Stomach smooth muscle (tissue), 2 donors: Measurements from ENCODE around the gene PPP2R2B.

ENCODE experiments used
- H3K27ac ChIP-seq: one replicate; pipeline ENCODE4 v1.7.0; 2013; ENCODE audit warnings: mild to moderate bottlenecking, low read length, inconsistent platforms
- H3K27me3 ChIP-seq, 2 donors: one replicate each; pipeline ENCODE4 v1.7.0; 2013; ENCODE audit warnings: low read length in 2 of 2; ENCODE audit not compliant: insufficient read depth in 2 of 2, control insufficient read depth in 1 of 2
- H3K36me3 ChIP-seq, 2 donors: one replicate each; pipeline ENCODE4 v1.7.0; 2013; ENCODE audit warnings: low read length in 2 of 2; ENCODE audit not compliant: control insufficient read depth in 2 of 2, insufficient read depth in 2 of 2
- H3K4me1 ChIP-seq: one replicate; pipeline ENCODE4 v1.7.0; 2013; ENCODE audit warnings: low read length; ENCODE audit not compliant: control insufficient read depth, insufficient read depth
- H3K4me3 ChIP-seq, 2 donors: one replicate each; pipeline ENCODE4 v1.7.0; 2013; ENCODE audit warnings: low read length in 2 of 2
- H3K9ac ChIP-seq, 2 donors: one replicate each; pipeline ENCODE4 v1.7.0; 2013; ENCODE audit warnings: low read length in 2 of 2, mild to moderate bottlenecking in 1 of 2
- H3K9me3 ChIP-seq, 2 donors: one replicate each; pipeline ENCODE4 v1.7.0; 2013; ENCODE audit warnings: low read length in 2 of 2; ENCODE audit not compliant: control insufficient read depth in 2 of 2
- donor health status: healthy.
- donor health status: Pancreatic carcinoma.

The PPP2R2B gene

GRCh38 chr5:146862641-146863040 is 15.9 kb downstream of the PPP2R2B start:
- Histone ChIP-seq H3K27me3 (no peaks in the 10 kb centered on the region), H3K4me1 (no peaks in the 10 kb centered on the region), H3K36me3 (no peaks in the 10 kb centered on the region), H3K4me3 (no peak overlapping the region), H3K9me3 (no peaks in the 10 kb centered on the region), H3K9ac (no peak overlapping the region), H3K27ac (no peak overlapping the region)

- Histone ChIP-seq H3K27me3 (no peaks in the 10 kb centered on the region), H3K9me3 (no peaks in the 10 kb centered on the region), H3K4me1 (no peaks in the 10 kb centered on the region), H3K36me3 (no peaks in the 10 kb centered on the region), H3K4me3 (no peak overlapping the region), H3K27ac (no peak overlapping the region), H3K9ac (no peak overlapping the region)
Measured at GRCh38 chr5:146860213-146860893, 18.2 kb downstream of the PPP2R2B start.

- Histone ChIP-seq H3K36me3 (no peaks in the 10 kb centered on the region), H3K9me3 (no peaks in the 10 kb centered on the region), H3K9ac (no peak overlapping the region), H3K27ac (no peak overlapping the region), H3K4me3 (no peak overlapping the region), H3K4me1 (no peaks in the 10 kb centered on the region), H3K27me3 (no peaks in the 10 kb centered on the region)
Measured at GRCh38 chr5:146852089-146852488, 26.5 kb downstream of the PPP2R2B start.

GRCh38 chr5:146851133-146851532 is 27.4 kb downstream of the PPP2R2B start:
- no peak overlapping the region for H3K9ac ChIP-seq
- no peaks in the 10 kb centered on the region for H3K27me3 ChIP-seq

GRCh38 chr5:146849694-146850303 is 28.8 kb downstream of the PPP2R2B start:
- Histone ChIP-seq H3K9me3 (no peaks in the 10 kb centered on the region), H3K27me3 (no peaks in the 10 kb centered on the region), H3K4me1 (no peaks in the 10 kb centered on the region), H3K36me3 (no peaks in the 10 kb centered on the region), H3K9ac (no peak overlapping the region), H3K4me3 (no peak overlapping the region), H3K27ac (no peak overlapping the region)

More at GRCh38 chr5:146851133-146851532, 27.4 kb downstream of the PPP2R2B start:
- Histone ChIP-seq H3K4me3 (no peak overlapping the region), H3K4me1 (no peaks in the 10 kb centered on the region), H3K9me3 (no peaks in the 10 kb centered on the region), H3K27ac (no peak overlapping the region), H3K36me3 (no peaks in the 10 kb centered on the region)

GRCh38 chr5:146848133-146848532 is 30.4 kb downstream of the PPP2R2B start:
- no peak overlapping the region for H3K9ac ChIP-seq
- no peak overlapping the region for H3K27ac ChIP-seq
- H3K4me3 ChIP-seq = no peak overlapping the region
- no peaks in the 10 kb centered on the region for H3K27me3 ChIP-seq
- H3K9me3 ChIP-seq = no peaks in the 10 kb centered on the region
- no peaks in the 10 kb centered on the region for H3K36me3 ChIP-seq
- H3K4me1 ChIP-seq = no peaks in the 10 kb centered on the region

GRCh38 chr5:146840016-146840415 is 38.5 kb downstream of the PPP2R2B start:
- Histone ChIP-seq H3K4me3 (no peak overlapping the region), H3K27ac (no peak overlapping the region), H3K4me1 (no peaks in the 10 kb centered on the region), H3K9me3 (no peaks in the 10 kb centered on the region), H3K27me3 (no peaks in the 10 kb centered on the region), H3K9ac (no peak overlapping the region), H3K36me3 (no peaks in the 10 kb centered on the region)

- Histone ChIP-seq H3K9me3 (no peaks in the 10 kb centered on the region), H3K4me3 (no peak overlapping the region), H3K27me3 (no peaks in the 10 kb centered on the region), H3K4me1 (no peaks in the 10 kb centered on the region), H3K36me3 (no peaks in the 10 kb centered on the region), H3K27ac (no peak overlapping the region), H3K9ac (no peak overlapping the region)
Measured at GRCh38 chr5:146836226-146836842, 42.2 kb downstream of the PPP2R2B start.

GRCh38 chr5:146832985-146833732 is 45.4 kb downstream of the PPP2R2B start:
- Histone ChIP-seq H3K9me3 (no peaks in the 10 kb centered on the region), H3K4me3 (no peak overlapping the region), H3K9ac (no peak overlapping the region), H3K36me3 (no peaks in the 10 kb centered on the region), H3K4me1 (no peaks in the 10 kb centered on the region), H3K27me3 (no peaks in the 10 kb centered on the region), H3K27ac (no peak overlapping the region)

GRCh38 chr5:146828385-146828784 is 50.2 kb downstream of the PPP2R2B start:
- Histone ChIP-seq H3K36me3 (no peaks in the 10 kb centered on the region), H3K27ac (no peak overlapping the region), H3K4me1 (no peaks in the 10 kb centered on the region), H3K27me3 (no peaks in the 10 kb centered on the region), H3K9me3 (no peaks in the 10 kb centered on the region), H3K4me3 (no peak overlapping the region), H3K9ac (no peak overlapping the region)
